HEK293 (cell line): ENCODE results near the gene PTPRN2.

Experiments
- CTCF ChIA-PET: fragments of 350-600 bp; formaldehyde crosslinking; extraction: SDS; loops from one replicate; lab custom pipeline; 2021; ENCODE audit warnings: antibody characterized with exemption; lab: Yijun Ruan, JAX
- POLR2A ChIA-PET: fragments of 300-600 bp; formaldehyde crosslinking; extraction: SDS; loops from one replicate; lab custom pipeline; 2020; ENCODE audit warnings: antibody characterized with exemption, inconsistent platforms; lab: Yijun Ruan, JAX
- H3K27ac ChIP-seq: fragments of 200-500 bp; sonication (Bioruptor generic); 2 replicates; pipeline ENCODE4 v1.5.1; 2014; ENCODE audit warnings: low read depth, low read length, control low read depth, inconsistent platforms; ENCODE audit errors: extremely low read depth
- H3K36me3 ChIP-seq, 2 experiments: fragments of 200-500 bp in 1 of 2; sonication (Bioruptor generic) in 1 of 2; 1 replicate in 1 of 2; 2 replicates in 1 of 2; pipeline ENCODE4 v1.5.1; 2014 to 2017; ENCODE audit warnings: inconsistent platforms in 2 of 2, low read length in 2 of 2; ENCODE audit not compliant: control insufficient read depth in 2 of 2, insufficient read depth in 1 of 2
- H3K4me1 ChIP-seq: fragments of 200-500 bp; sonication (Bioruptor generic); 2 replicates; pipeline ENCODE4 v1.5.1; 2014; ENCODE audit warnings: mild to moderate bottlenecking, low read length, inconsistent platforms; ENCODE audit not compliant: control insufficient read depth, insufficient read depth
- H3K4me3 ChIP-seq: 2 replicates; pipeline ENCODE4 v1.5.1; 2011; ENCODE audit warnings: low read depth, mild to moderate bottlenecking, control low read depth, low read length, moderate library complexity
- H3K9me3 ChIP-seq: fragments of 200-500 bp; sonication (Bioruptor generic); 2 replicates; pipeline ENCODE4 v1.5.1; 2014; ENCODE audit warnings: low read depth, low read length, inconsistent platforms; ENCODE audit not compliant: control insufficient read depth, insufficient read depth
- GLI4 ChIP-seq: fragments of 450-650 bp; formaldehyde crosslinking; IDR thresholded peaks from 2 replicates; pipeline ENCODE4 v1.5.1; 2016; ENCODE audit warnings: missing biosample characterization, missing genetic modification characterization
- HOXC10 ChIP-seq: sonication (generic); formaldehyde crosslinking; IDR thresholded peaks from 2 replicates; pipeline ENCODE4 v1.8.1; 2023; ENCODE audit warnings: mild to moderate bottlenecking, missing genetic modification reagents
- KLF10 ChIP-seq: fragments of 450-650 bp; IDR thresholded peaks from 2 replicates; pipeline ENCODE4 v1.5.1; 2018; ENCODE audit warnings: missing biosample characterization, mild to moderate bottlenecking, missing genetic modification characterization
- MEIS1 ChIP-seq: sonication (generic); formaldehyde crosslinking; IDR thresholded peaks from 2 replicates; pipeline ENCODE4 v1.8.1; 2022; ENCODE audit warnings: missing genetic modification reagents, mild to moderate bottlenecking, borderline replicate concordance
- MYNN ChIP-seq: fragments of 450-650 bp; formaldehyde crosslinking; IDR thresholded peaks from 2 replicates; pipeline ENCODE4 v1.5.1; 2016; ENCODE audit warnings: missing biosample characterization, missing genetic modification characterization, borderline replicate concordance
- OVOL3 ChIP-seq: fragments of 450-650 bp; formaldehyde crosslinking; IDR thresholded peaks from 2 replicates; pipeline ENCODE4 v1.5.1; 2016; ENCODE audit warnings: missing biosample characterization, missing genetic modification characterization
- SCRT2 ChIP-seq: fragments of 450-650 bp; formaldehyde crosslinking; IDR thresholded peaks from 2 replicates; pipeline ENCODE4 v1.5.1; 2016; ENCODE audit warnings: missing biosample characterization, missing genetic modification characterization
- TCF7L2 ChIP-seq: IDR thresholded peaks from 2 replicates; pipeline ENCODE4 v1.6.1; 2011; ENCODE audit warnings: low read depth, mild to moderate bottlenecking, inconsistent platforms, low read length, moderate library complexity, borderline replicate concordance
- ZNF10 ChIP-seq: fragments of 450-650 bp; formaldehyde crosslinking; IDR thresholded peaks from 2 replicates; pipeline ENCODE4 v1.5.1; 2017; ENCODE audit warnings: missing biosample characterization, missing genetic modification characterization
- ZNF121 ChIP-seq: fragments of 450-650 bp; formaldehyde crosslinking; IDR thresholded peaks from 2 replicates; pipeline ENCODE4 v1.5.1; 2016; ENCODE audit warnings: missing biosample characterization, missing genetic modification characterization
- ZNF24 ChIP-seq: fragments of 450-650 bp; formaldehyde crosslinking; IDR thresholded peaks from 2 replicates; pipeline ENCODE4 v1.5.1; 2016; ENCODE audit warnings: missing biosample characterization, missing genetic modification characterization
- ZNF335 ChIP-seq: fragments of 450-650 bp; formaldehyde crosslinking; conservative IDR thresholded peaks from 2 replicates; pipeline ENCODE4 v1.5.1; 2016; ENCODE audit warnings: missing biosample characterization, missing genetic modification characterization
- ZNF366 ChIP-seq: fragments of 450-650 bp; formaldehyde crosslinking; conservative IDR thresholded peaks from 2 replicates; pipeline ENCODE4 v1.5.1; 2016; ENCODE audit warnings: missing biosample characterization, missing genetic modification characterization
- ZNF37A ChIP-seq: fragments of 450-650 bp; IDR thresholded peaks from 2 replicates; pipeline ENCODE4 v1.5.1; 2018; ENCODE audit warnings: missing biosample characterization, missing genetic modification characterization
- ZNF391 ChIP-seq: fragments of 450-650 bp; formaldehyde crosslinking; IDR thresholded peaks from 2 replicates; pipeline ENCODE4 v1.5.1; 2016; ENCODE audit warnings: low read depth, missing biosample characterization, missing genetic modification characterization, borderline replicate concordance
- ZNF544 ChIP-seq: fragments of 450-650 bp; formaldehyde crosslinking; IDR thresholded peaks from 2 replicates; pipeline ENCODE4 v1.5.0; 2017; ENCODE audit warnings: missing biosample characterization, missing genetic modification characterization
- ZNF561 ChIP-seq: fragments of 450-650 bp; IDR thresholded peaks from 2 replicates; pipeline ENCODE4 v1.5.1; 2018; ENCODE audit warnings: missing biosample characterization, missing genetic modification characterization, borderline replicate concordance
- ZNF670 ChIP-seq: fragments of 450-650 bp; formaldehyde crosslinking; IDR thresholded peaks from 2 replicates; pipeline ENCODE4 v1.5.1; 2016; ENCODE audit warnings: missing biosample characterization, missing genetic modification characterization, low read depth
- ZNF707 ChIP-seq: fragments of 450-650 bp; formaldehyde crosslinking; IDR thresholded peaks from 2 replicates; pipeline ENCODE4 v1.5.1; 2016; ENCODE audit warnings: missing biosample characterization, missing genetic modification characterization
- ZNF785 ChIP-seq: fragments of 450-650 bp; formaldehyde crosslinking; IDR thresholded peaks from 2 replicates; pipeline ENCODE4 v1.5.1; 2016; ENCODE audit warnings: missing biosample characterization, missing genetic modification characterization
- TF ChIP-seq, protein P1 (sequence below): fragments of 450-650 bp; formaldehyde crosslinking; IDR thresholded peaks from 2 replicates; pipeline ENCODE4 v1.5.1; 2016; ENCODE audit warnings: missing biosample characterization, missing genetic modification characterization, borderline replicate concordance
- TF ChIP-seq, protein P2 (sequence below): fragments of 450-650 bp; formaldehyde crosslinking; conservative IDR thresholded peaks from 2 replicates; pipeline ENCODE4 v1.5.1; 2016; ENCODE audit warnings: low read depth, missing biosample characterization, missing genetic modification characterization
- TF ChIP-seq, protein P3 (sequence below): fragments of 450-650 bp; formaldehyde crosslinking; IDR thresholded peaks from 2 replicates; pipeline ENCODE4 v1.5.1; 2016; ENCODE audit warnings: missing biosample characterization, missing genetic modification characterization
- TF ChIP-seq, protein P4 (sequence below): fragments of 450-650 bp; formaldehyde crosslinking; conservative IDR thresholded peaks from 2 replicates; pipeline ENCODE4 v1.5.1; 2016; ENCODE audit warnings: low read depth, missing biosample characterization, missing genetic modification characterization
- TF ChIP-seq, protein P5 (sequence below): fragments of 450-650 bp; formaldehyde crosslinking; IDR thresholded peaks from 2 replicates; pipeline ENCODE4 v1.5.1; 2017; ENCODE audit warnings: missing biosample characterization, missing genetic modification characterization

PTPRN2 gene

DNA sequence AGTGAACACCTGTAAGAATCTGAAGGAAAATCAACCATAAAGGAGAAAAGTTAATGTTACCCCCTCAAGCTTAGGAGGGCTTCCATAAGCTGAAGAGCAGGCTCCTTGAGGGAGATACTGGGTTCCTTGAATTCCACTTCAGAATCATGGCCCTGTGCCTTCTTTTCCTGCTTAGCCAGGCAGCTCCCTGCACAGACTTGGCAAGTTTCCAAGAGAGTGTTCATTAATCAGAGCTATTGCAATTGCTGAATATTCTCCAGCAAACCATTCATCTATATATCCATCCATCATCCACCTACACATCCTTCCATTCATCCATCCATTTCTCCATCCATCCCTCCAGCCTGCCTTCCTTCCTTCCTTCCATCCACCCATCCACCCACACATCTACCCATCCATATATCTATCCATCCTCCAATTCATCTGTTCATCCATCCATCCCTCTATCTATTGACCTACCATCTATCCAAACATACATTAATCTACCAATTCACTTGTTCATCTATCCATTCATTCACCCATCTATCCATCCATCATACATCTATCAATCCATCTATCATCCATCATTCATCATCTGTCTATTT, 574.4 kb downstream of the PTPRN2 start (continued):
- TF ChIP-seq, protein P1, sequence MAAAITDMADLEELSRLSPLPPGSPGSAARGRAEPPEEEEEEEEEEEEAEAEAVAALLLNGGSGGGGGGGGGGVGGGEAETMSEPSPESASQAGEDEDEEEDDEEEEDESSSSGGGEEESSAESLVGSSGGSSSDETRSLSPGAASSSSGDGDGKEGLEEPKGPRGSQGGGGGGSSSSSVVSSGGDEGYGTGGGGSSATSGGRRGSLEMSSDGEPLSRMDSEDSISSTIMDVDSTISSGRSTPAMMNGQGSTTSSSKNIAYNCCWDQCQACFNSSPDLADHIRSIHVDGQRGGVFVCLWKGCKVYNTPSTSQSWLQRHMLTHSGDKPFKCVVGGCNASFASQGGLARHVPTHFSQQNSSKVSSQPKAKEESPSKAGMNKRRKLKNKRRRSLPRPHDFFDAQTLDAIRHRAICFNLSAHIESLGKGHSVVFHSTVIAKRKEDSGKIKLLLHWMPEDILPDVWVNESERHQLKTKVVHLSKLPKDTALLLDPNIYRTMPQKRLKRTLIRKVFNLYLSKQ (tag by site-specific recombination), result no peak
- TF ChIP-seq, protein P2, sequence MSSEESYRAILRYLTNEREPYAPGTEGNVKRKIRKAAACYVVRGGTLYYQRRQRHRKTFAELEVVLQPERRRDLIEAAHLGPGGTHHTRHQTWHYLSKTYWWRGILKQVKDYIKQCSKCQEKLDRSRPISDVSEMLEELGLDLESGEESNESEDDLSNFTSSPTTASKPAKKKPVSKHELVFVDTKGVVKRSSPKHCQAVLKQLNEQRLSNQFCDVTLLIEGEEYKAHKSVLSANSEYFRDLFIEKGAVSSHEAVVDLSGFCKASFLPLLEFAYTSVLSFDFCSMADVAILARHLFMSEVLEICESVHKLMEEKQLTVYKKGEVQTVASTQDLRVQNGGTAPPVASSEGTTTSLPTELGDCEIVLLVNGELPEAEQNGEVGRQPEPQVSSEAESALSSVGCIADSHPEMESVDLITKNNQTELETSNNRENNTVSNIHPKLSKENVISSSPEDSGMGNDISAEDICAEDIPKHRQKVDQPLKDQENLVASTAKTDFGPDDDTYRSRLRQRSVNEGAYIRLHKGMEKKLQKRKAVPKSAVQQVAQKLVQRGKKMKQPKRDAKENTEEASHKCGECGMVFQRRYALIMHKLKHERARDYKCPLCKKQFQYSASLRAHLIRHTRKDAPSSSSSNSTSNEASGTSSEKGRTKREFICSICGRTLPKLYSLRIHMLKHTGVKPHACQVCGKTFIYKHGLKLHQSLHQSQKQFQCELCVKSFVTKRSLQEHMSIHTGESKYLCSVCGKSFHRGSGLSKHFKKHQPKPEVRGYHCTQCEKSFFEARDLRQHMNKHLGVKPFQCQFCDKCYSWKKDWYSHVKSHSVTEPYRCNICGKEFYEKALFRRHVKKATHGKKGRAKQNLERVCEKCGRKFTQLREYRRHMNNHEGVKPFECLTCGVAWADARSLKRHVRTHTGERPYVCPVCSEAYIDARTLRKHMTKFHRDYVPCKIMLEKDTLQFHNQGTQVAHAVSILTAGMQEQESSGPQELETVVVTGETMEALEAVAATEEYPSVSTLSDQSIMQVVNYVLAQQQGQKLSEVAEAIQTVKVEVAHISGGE (tag by site-specific recombination), result no peak
- no peak for TF ChIP-seq ZNF785
- no peak for TF ChIP-seq MEIS1 (CRISPR knock-in tag)
- no peak for TF ChIP-seq ZNF391 (tag by site-specific recombination)
- TF ChIP-seq GLI4 (tag by site-specific recombination), result 0 out of 2 replicates have a peak, but pooled peaks have one; percentile 32
- TF ChIP-seq KLF10 (tag by site-specific recombination), result no peak
- peak; percentile 87 for TF ChIP-seq ZNF366
- TF ChIP-seq, protein P3, sequence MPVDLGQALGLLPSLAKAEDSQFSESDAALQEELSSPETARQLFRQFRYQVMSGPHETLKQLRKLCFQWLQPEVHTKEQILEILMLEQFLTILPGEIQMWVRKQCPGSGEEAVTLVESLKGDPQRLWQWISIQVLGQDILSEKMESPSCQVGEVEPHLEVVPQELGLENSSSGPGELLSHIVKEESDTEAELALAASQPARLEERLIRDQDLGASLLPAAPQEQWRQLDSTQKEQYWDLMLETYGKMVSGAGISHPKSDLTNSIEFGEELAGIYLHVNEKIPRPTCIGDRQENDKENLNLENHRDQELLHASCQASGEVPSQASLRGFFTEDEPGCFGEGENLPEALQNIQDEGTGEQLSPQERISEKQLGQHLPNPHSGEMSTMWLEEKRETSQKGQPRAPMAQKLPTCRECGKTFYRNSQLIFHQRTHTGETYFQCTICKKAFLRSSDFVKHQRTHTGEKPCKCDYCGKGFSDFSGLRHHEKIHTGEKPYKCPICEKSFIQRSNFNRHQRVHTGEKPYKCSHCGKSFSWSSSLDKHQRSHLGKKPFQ, result no peak
- 0 out of 2 replicates have a peak, but pooled peaks have one; percentile 17 for TF ChIP-seq ZNF670 (tag by site-specific recombination)
- no peak for TF ChIP-seq SCRT2 (tag by site-specific recombination)
- TF ChIP-seq ZNF561 (tag by site-specific recombination), result no peak

DNA sequence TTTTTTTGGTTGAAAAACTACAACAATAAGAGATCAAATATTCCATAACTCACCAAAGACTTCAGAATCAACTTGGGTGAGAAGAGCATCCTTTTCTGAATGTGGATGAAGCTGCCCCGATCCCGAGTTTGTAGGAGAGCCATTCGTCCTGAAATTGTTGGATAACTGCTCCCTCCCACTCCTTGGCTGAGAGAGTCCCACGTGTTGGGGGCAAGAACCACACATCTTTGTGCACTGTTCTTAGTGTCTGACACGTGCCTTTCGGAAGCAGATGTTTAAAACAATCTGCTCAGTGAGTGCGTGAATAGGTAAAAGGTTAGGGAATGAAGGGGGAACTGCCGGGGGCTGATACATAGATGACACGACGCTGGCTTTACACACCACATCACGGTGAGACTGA, 575.7 kb downstream of the PTPRN2 start:
- Histone ChIP-seq H3K4me1 (no peaks in the 10 kb centered on the region), H3K36me3 (no peaks in the 10 kb centered on the region), H3K27ac (no peak overlapping the region), H3K4me3 (no peak overlapping the region), H3K9me3 (no peaks in the 10 kb centered on the region)
- CTCF ChIA-PET, result no interaction called here
- POLR2A ChIA-PET, result no interaction called here
- TF ChIP-seq ZNF37A (tag by site-specific recombination) (no peak), MYNN (tag by site-specific recombination) (no peak), ZNF544 (no peak), ZNF707 (tag by site-specific recombination) (no peak), ZNF10 (no peak), TCF7L2 (no peak), HOXC10 (no peak), OVOL3 (no peak), ZNF24 (tag by site-specific recombination) (no peak), ZNF121 (tag by site-specific recombination) (no peak), ZNF335 (tag by site-specific recombination) (no peak)
- TF ChIP-seq, protein P4, sequence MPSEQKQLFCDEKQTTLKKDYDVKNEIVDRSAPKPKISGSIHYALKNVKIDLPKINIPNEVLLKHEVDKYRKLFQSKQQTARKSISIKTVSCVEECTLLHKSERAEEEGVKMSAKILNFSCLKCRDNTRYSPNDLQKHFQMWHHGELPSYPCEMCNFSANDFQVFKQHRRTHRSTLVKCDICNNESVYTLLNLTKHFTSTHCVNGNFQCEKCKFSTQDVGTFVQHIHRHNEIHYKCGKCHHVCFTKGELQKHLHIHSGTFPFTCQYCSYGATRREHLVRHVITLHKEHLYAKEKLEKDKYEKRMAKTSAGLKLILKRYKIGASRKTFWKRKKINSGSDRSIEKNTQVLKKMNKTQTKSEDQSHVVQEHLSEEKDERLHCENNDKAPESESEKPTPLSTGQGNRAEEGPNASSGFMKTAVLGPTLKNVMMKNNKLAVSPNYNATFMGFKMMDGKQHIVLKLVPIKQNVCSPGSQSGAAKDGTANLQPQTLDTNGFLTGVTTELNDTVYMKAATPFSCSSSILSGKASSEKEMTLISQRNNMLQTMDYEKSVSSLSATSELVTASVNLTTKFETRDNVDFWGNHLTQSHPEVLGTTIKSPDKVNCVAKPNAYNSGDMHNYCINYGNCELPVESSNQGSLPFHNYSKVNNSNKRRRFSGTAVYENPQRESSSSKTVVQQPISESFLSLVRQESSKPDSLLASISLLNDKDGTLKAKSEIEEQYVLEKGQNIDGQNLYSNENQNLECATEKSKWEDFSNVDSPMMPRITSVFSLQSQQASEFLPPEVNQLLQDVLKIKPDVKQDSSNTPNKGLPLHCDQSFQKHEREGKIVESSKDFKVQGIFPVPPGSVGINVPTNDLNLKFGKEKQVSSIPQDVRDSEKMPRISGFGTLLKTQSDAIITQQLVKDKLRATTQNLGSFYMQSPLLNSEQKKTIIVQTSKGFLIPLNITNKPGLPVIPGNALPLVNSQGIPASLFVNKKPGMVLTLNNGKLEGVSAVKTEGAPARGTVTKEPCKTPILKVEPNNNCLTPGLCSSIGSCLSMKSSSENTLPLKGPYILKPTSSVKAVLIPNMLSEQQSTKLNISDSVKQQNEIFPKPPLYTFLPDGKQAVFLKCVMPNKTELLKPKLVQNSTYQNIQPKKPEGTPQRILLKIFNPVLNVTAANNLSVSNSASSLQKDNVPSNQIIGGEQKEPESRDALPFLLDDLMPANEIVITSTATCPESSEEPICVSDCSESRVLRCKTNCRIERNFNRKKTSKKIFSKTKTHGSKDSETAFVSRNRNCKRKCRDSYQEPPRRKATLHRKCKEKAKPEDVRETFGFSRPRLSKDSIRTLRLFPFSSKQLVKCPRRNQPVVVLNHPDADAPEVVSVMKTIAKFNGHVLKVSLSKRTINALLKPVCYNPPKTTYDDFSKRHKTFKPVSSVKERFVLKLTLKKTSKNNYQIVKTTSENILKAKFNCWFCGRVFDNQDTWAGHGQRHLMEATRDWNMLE (tag by site-specific recombination), result no peak
- TF ChIP-seq, protein P5, sequence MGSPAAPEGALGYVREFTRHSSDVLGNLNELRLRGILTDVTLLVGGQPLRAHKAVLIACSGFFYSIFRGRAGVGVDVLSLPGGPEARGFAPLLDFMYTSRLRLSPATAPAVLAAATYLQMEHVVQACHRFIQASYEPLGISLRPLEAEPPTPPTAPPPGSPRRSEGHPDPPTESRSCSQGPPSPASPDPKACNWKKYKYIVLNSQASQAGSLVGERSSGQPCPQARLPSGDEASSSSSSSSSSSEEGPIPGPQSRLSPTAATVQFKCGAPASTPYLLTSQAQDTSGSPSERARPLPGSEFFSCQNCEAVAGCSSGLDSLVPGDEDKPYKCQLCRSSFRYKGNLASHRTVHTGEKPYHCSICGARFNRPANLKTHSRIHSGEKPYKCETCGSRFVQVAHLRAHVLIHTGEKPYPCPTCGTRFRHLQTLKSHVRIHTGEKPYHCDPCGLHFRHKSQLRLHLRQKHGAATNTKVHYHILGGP (tag by site-specific recombination), result no peak
